K562 (cell line): ENCODE data around the gene UBE2I. TPM values are rescaled to one million over a fixed set of nuclear protein-coding genes. Genes with fewer than 3 reads are reported as not detected.
A peak's percentile ranks its signal among the peaks of the same experiment; 100 is the strongest.

Experiments used
- ATAC-seq: fragments of 200-7000 bp; cut with Tn5 transposase; 3 replicates; pipeline ENCODE4 v1.9.1; 2020; ENCODE audit warnings: moderate library complexity
- BruUV-seq: library from RNA; stranded (reverse); fragments of 400-500 nt; replicated peaks from 2 replicates; lab custom pipeline; 2021; lab: Mats Ljungman, UMichigan
- CTCF ChIA-PET: fragments of 300-600 bp; formaldehyde crosslinking; extraction: SDS; loops from one replicate; lab custom pipeline; 2021; ENCODE audit warnings: low intra/inter-chr PET ratio; lab: Yijun Ruan, JAX
- POLR2A ChIA-PET: fragments of 300-600, 350-650 bp; sonication (Branson Sonifier 250); formaldehyde crosslinking; extraction: SDS; loops from one replicate; lab custom pipeline; 2021; ENCODE audit warnings: antibody characterized with exemption, inconsistent platforms; lab: Yijun Ruan, JAX
- DNase-seq, 4 experiments: peaks; one replicate each; pipeline versions ENCODE4 v3.0.0 to v3.0.0-alpha.2; 2011 to 2018; ENCODE audit warnings: low spot score in 3 of 4, mixed read lengths in 3 of 4; ENCODE audit errors: extremely low read depth in 1 of 4
- FAIRE-seq: peaks from 2 replicates; lab custom pipeline; 2011; peaks lifted over from hg19 to GRCh38; lab: Jason Lieb, UNC
- H2AFZ ChIP-seq: 2 replicates; pipeline ENCODE4 v1.6.0; 2011; ENCODE audit warnings: low read depth, low read length, control low read depth, inconsistent platforms
- H3K27ac ChIP-seq: fragments of 200-600 bp; 3 replicates; pipeline ENCODE4 v1.8.0; 2011; ENCODE audit warnings: low read depth, mild to moderate bottlenecking, control low read depth, inconsistent platforms, low read length, moderate library complexity, mixed read lengths; ENCODE audit errors: extremely low read depth
- H3K27me3 ChIP-seq, 2 experiments: fragments of 300-600 bp in 1 of 2; 2 replicates in 1 of 2; 3 replicates in 1 of 2; pipeline versions ENCODE4 v1.6.0 to v1.8.0; 2011; ENCODE audit warnings: inconsistent platforms in 2 of 2, low read length in 2 of 2, mild to moderate bottlenecking in 1 of 2, mixed read lengths in 1 of 2, moderate library complexity in 1 of 2; ENCODE audit not compliant: control insufficient read depth in 2 of 2, insufficient read depth in 2 of 2
- H3K36me3 ChIP-seq: fragments of 300-600 bp; 3 replicates; pipeline ENCODE4 v1.8.0; 2011; ENCODE audit warnings: mild to moderate bottlenecking, low read length, inconsistent platforms; ENCODE audit not compliant: control insufficient read depth, insufficient read depth
- H3K4me1 ChIP-seq, 2 experiments: fragments of 200-600 bp in 1 of 2; replicated peaks in 1 of 2; 2 replicates in 1 of 2; 3 replicates in 1 of 2; pipeline versions ENCODE4 v1.5.1 to v1.8.0; 2011; ENCODE audit warnings: inconsistent platforms in 2 of 2, low read length in 2 of 2, mild to moderate bottlenecking in 1 of 2, mixed read lengths in 1 of 2, moderate library complexity in 1 of 2; ENCODE audit not compliant: control insufficient read depth in 2 of 2, insufficient read depth in 2 of 2
- H3K4me2 ChIP-seq: 2 replicates; pipeline ENCODE4 v1.6.1; 2011; ENCODE audit warnings: low read length, control low read depth, inconsistent platforms, mixed read lengths; ENCODE audit not compliant: insufficient read depth
- H3K4me3 ChIP-seq: fragments of 200-600 bp; sonication (generic), shearing (Covaris generic); 2 replicates; pipeline ENCODE4 v1.5.1; 2016; ENCODE audit warnings: control low read depth, inconsistent platforms
- H3K79me2 ChIP-seq: fragments of 200-600 bp; 3 replicates; pipeline ENCODE4 v1.8.0; 2011; ENCODE audit warnings: low read length, inconsistent platforms; ENCODE audit not compliant: control insufficient read depth, insufficient read depth
- H3K9ac ChIP-seq, 2 experiments: 2 replicates each; pipeline versions ENCODE4 v1.6.0 to v1.6.1; 2011; ENCODE audit warnings: low read depth in 2 of 2, low read length in 2 of 2, control low read depth in 1 of 2, inconsistent platforms in 1 of 2, mild to moderate bottlenecking in 1 of 2, mixed read lengths in 1 of 2; ENCODE audit not compliant: insufficient read depth in 1 of 2
- H3K9me1 ChIP-seq: one replicate; pipeline ENCODE4 v1.6.0; 2011; ENCODE audit warnings: inconsistent platforms, mild to moderate bottlenecking, low read length, moderate library complexity; ENCODE audit not compliant: control insufficient read depth, insufficient read depth
- H3K9me3 ChIP-seq: replicated peaks from 2 replicates; pipeline ENCODE4 v1.5.1; 2011; ENCODE audit warnings: low read depth, low read length, inconsistent platforms; ENCODE audit not compliant: control insufficient read depth, insufficient read depth
- H4K20me1 ChIP-seq: replicated peaks from 2 replicates; pipeline ENCODE4 v1.6.1; 2011; ENCODE audit warnings: low read length, inconsistent platforms, mixed read lengths; ENCODE audit not compliant: control insufficient read depth, insufficient read depth
- ARID1B ChIP-seq: fragments of 450-650 bp; IDR thresholded peaks from 2 replicates; pipeline ENCODE4 v1.6.1; 2016; ENCODE audit warnings: antibody characterized with exemption, mild to moderate bottlenecking, inconsistent platforms
- FOXJ3 ChIP-seq: sonication (generic); formaldehyde crosslinking; IDR thresholded peaks from 2 replicates; pipeline ENCODE4 v1.4.0; 2020; ENCODE audit warnings: mild to moderate bottlenecking, missing genetic modification reagents
- GABPA ChIP-seq: fragments of 200-800 bp; sonication (Bioruptor generic); conservative IDR thresholded peaks from 2 replicates; pipeline ENCODE4 v1.6.1; 2016; ENCODE audit warnings: low read depth, missing genetic modification characterization, missing compliant biosample characterization
- HDAC2 ChIP-seq: fragments of 450-650 bp; IDR thresholded peaks from 2 replicates; pipeline ENCODE4 v1.6.1; 2016; ENCODE audit warnings: mild to moderate bottlenecking
- HOXB6 ChIP-seq: fragments of 250-450 bp; sonication (Bioruptor Pico); IDR thresholded peaks from 2 replicates; pipeline ENCODE4 v1.5.1; 2022; ENCODE audit warnings: mild to moderate bottlenecking, borderline replicate concordance
- KLF10 ChIP-seq: fragments of 250-450 bp; sonication (Bioruptor Pico); IDR thresholded peaks from 2 replicates; pipeline ENCODE4 v1.6.1; 2021; ENCODE audit warnings: matching md5 sums
- MBD1 ChIP-seq: fragments of 250-450 bp; sonication (Bioruptor Pico); IDR thresholded peaks from 2 replicates; pipeline ENCODE4 v1.8.0; 2022; ENCODE audit warnings: inconsistent platforms
- MTA3 ChIP-seq: fragments of 450-650 bp; formaldehyde crosslinking; IDR thresholded peaks from 2 replicates; pipeline ENCODE4 v1.6.1; 2017; ENCODE audit warnings: mild to moderate bottlenecking, borderline replicate concordance
- POLR2G ChIP-seq: fragments of 200-400 bp; formaldehyde crosslinking; IDR thresholded peaks from 2 replicates; pipeline ENCODE4 v1.6.1; 2017; ENCODE audit warnings: low read depth, mild to moderate bottlenecking, antibody characterized with exemption, low read length, moderate library complexity
- RBFOX2 ChIP-seq: fragments of 200-400 bp; formaldehyde crosslinking; IDR thresholded peaks from 2 replicates; pipeline ENCODE4 v1.6.1; 2017; ENCODE audit warnings: low read depth, mild to moderate bottlenecking, low read length, moderate library complexity
- STAT5A ChIP-seq: IDR thresholded peaks from 2 replicates; pipeline ENCODE4 v1.6.1; 2012; ENCODE audit warnings: low read length, inconsistent platforms, borderline replicate concordance
- WGBS: fragments of 100-300 bp; shearing (Covaris generic); methylation state at CpG from one replicate; pipeline ENCODE4 v1.1.6; 2016; ENCODE audit warnings: low coverage, mixed read lengths; ENCODE audit not compliant: insufficient coverage; ENCODE audit errors: missing lambda C conversion rate; 5-methylcytosine and 5-hydroxymethylcytosine counted together
- in situ Hi-C: fragments of 300-500 bp; cut with MboI; formaldehyde crosslinking; loops from 4 replicates; pipeline ENCODE4 v1.15.0; 2018; ENCODE audit warnings: inconsistent platforms, mixed read lengths
- intact Hi-C: fragments of 100-400 bp; cut with micrococcal nuclease; formaldehyde crosslinking; loops from 2 replicates; pipeline ENCODE4 v1.14.2; 2022
- polyA plus RNA-seq, 8 experiments: library from polyadenylated mRNA; depleted of rRNA in 4 of 8; stranded (reverse) in 5 of 8; unstranded in 3 of 8; fragments of >200 nt; fragmentation: Nextera tagmentation in 2 of 8; fragmentation: Illumina TruSeq in 1 of 8; extraction: Ambion mirVana in 2 of 8; extraction: Trizol in 1 of 8; gene quantifications; 2 replicates each; pipeline versions ENCODE4 v1.2.1 to v1.2.3, GENCODE V29; 2011 to 2014; ENCODE audit warnings: inconsistent platforms in 1 of 8, missing spikeins in 1 of 8
- total RNA-seq, 7 experiments: library from RNA; depleted of rRNA in 6 of 7; stranded (reverse); fragments of >200 nt in 6 of 7; fragmentation: Illumina TruSeq in 2 of 7; extraction: Trizol in 2 of 7; gene quantifications; 2 replicates each; pipeline versions ENCODE4 v1.2.1 to v1.2.3, GENCODE V29; 2011 to 2021; ENCODE audit warnings: low replicate concordance in 1 of 7

UBE2I gene
- total and polyA plus RNA-seq, 9 of the 15 experiments (the other 6 are each of a cell fraction or from before 2014, with no cell fraction given): 36.6 to 254 (median 104) TPM

- POLR2A ChIA-PET: interaction anchor here (0.5 to 8.1 kb wide), 3 partner anchors 12 to 206 kb away, joined by 3 to 73 read pairs (median 5); no protein-coding TSS in a partner anchor
- H4K20me1 ChIP-seq: 0 out of 2 replicates have a peak, but pooled peaks cover 12% of the 10 kb centered on the region
- in situ Hi-C loops: no loop called here
- ATAC-seq (no peak), DNase-seq (no peak), FAIRE-seq (no peak)
- H3K27ac ChIP-seq: no peak overlapping the region
- H3K4me3 ChIP-seq: no peak overlapping the region
- H3K79me2 ChIP-seq: peaks cover 14% of the 10 kb centered on the region
- intact Hi-C loops: no loop called here
- H3K4me1 ChIP-seq: peaks cover 0 to 56% of the 10 kb centered on the region in 2 experiments; a peak in 2 of 5 replicates
- H3K27me3 ChIP-seq: no peaks in the 10 kb centered on the region
- TF ChIP-seq FOXJ3 (CRISPR knock-in tag) (no peak), POLR2G (peak; percentile 45), RBFOX2 (peak; percentile 28; the same call in 1 of the 2 replicates), GABPA (no peak), ARID1B (no peak), MTA3 (no peak), MBD1 (CRISPR knock-in tag) (no peak), KLF10 (no peak), HOXB6 (CRISPR knock-in tag) (no peak), STAT5A (no peak), HDAC2 (no peak)
- no peak overlapping the region for H3K4me2 ChIP-seq
- WGBS: 76% methylated on average over 8 of the region's 24 CpGs
- BruUV-seq: no TSS peak
- H3K36me3 ChIP-seq: peaks cover 72% of the 10 kb centered on the region; the same call in 2 of the 3 replicates
- CTCF ChIA-PET: no interaction called here
- H3K9me1 ChIP-seq: no peaks in the 10 kb centered on the region
- H3K9ac ChIP-seq: 0 out of 4 replicates have a peak overlapping the region, but pooled peaks of 1 of the 2 experiments have one; percentile 9
- H2AFZ ChIP-seq: no peak overlapping the region
- no peaks in the 10 kb centered on the region for H3K9me3 ChIP-seq
Measured at GRCh38 chr16:1366712-1367299, 57.4 kb downstream of the UBE2I start.
